OCI-LY7 (cell line): ENCODE measurements around the gene GPR137B. TPM values are rescaled to one million over a fixed set of nuclear protein-coding genes. Genes with fewer than 3 reads are reported as not detected.

Experiments used
- BruUV-seq: library from RNA; stranded (reverse); fragments of 400-500 nt; replicated peaks from 2 replicates; lab custom pipeline; 2021; lab: Mats Ljungman, UMichigan
- CTCF ChIA-PET: fragments of 300-600 bp; sonication (Branson Sonifier 250); formaldehyde crosslinking; loops from one replicate; lab custom pipeline; 2022; ENCODE audit warnings: antibody characterized with exemption; ENCODE audit not compliant: unreplicated experiment; lab: Charles Lee
- POLR2A ChIA-PET: fragments of 300-600 bp; sonication (Branson Sonifier 250); formaldehyde crosslinking; loops from one replicate; lab custom pipeline; 2022; ENCODE audit warnings: antibody characterized with exemption; lab: Charles Lee
- DNase-seq: peaks from one replicate; pipeline ENCODE4 v3.0.0-alpha.2; 2015; ENCODE audit warnings: low spot score
- H2AFZ ChIP-seq: fragments of 200-600 bp; sonication (generic), shearing (Covaris generic); 2 replicates; pipeline ENCODE4 v1.6.1; 2014; ENCODE audit warnings: mild to moderate bottlenecking, antibody characterized with exemption, low read length, moderate library complexity
- H3K27ac ChIP-seq: fragments of 200-600 bp; sonication (generic); 2 replicates; pipeline ENCODE4 v1.5.1; 2014; ENCODE audit warnings: mixed run types, low read depth, mild to moderate bottlenecking, moderate library complexity, low read length, inconsistent platforms; ENCODE audit not compliant: poor library complexity, severe bottlenecking
- H3K36me3 ChIP-seq: fragments of 200-600 bp; sonication (generic); 2 replicates; pipeline ENCODE4 v1.6.1; 2014; ENCODE audit warnings: mild to moderate bottlenecking, antibody characterized with exemption, low read length, moderate library complexity, mixed read lengths; ENCODE audit not compliant: insufficient read depth
- H3K4me1 ChIP-seq: fragments of 200-600 bp; sonication (generic); 2 replicates; pipeline ENCODE4 v1.5.1; 2014; ENCODE audit warnings: mild to moderate bottlenecking, low read length; ENCODE audit not compliant: insufficient read depth, poor library complexity, severe bottlenecking
- H3K4me2 ChIP-seq: fragments of 200-600 bp; sonication (generic); 2 replicates; pipeline ENCODE4 v1.6.1; 2014; ENCODE audit warnings: mild to moderate bottlenecking, low read length
- H3K4me3 ChIP-seq: fragments of 200-600 bp; sonication (generic); 2 replicates; pipeline ENCODE4 v1.5.1; 2014; ENCODE audit warnings: mild to moderate bottlenecking, low read depth, low read length; ENCODE audit not compliant: poor library complexity, severe bottlenecking
- H3K79me2 ChIP-seq: fragments of 200-600 bp; sonication (generic); 2 replicates; pipeline ENCODE4 v1.6.1; 2016; ENCODE audit warnings: low read depth, mild to moderate bottlenecking, low read length, moderate library complexity, mixed read lengths; ENCODE audit not compliant: insufficient read depth
- H3K9me2 ChIP-seq: fragments of 200-600 bp; sonication (generic); 2 replicates; pipeline ENCODE4 v1.6.1; 2016; ENCODE audit warnings: mild to moderate bottlenecking, low read length, mixed read lengths; ENCODE audit not compliant: insufficient read depth
- H3K9me3 ChIP-seq: fragments of 200-600 bp; sonication (generic); 2 replicates; pipeline ENCODE4 v1.6.1; 2014; ENCODE audit warnings: mild to moderate bottlenecking, mixed run types, low read length, mixed read lengths
- H4K20me1 ChIP-seq: fragments of 200-600 bp; sonication (generic); 2 replicates; pipeline ENCODE4 v1.6.1; 2014; ENCODE audit warnings: mild to moderate bottlenecking, antibody characterized with exemption, low read length, moderate library complexity, mixed read lengths; ENCODE audit not compliant: insufficient read depth
- EZH2phosphoT487 ChIP-seq: fragments of 200-600 bp; sonication (generic); IDR thresholded peaks from 2 replicates; pipeline ENCODE4 v1.6.1; 2018; ENCODE audit warnings: low read depth, borderline replicate concordance, mild to moderate bottlenecking, mixed run types, antibody characterized with exemption, low read length, moderate library complexity, mixed read lengths
- intact Hi-C: fragments of 100-400 bp; cut with micrococcal nuclease; formaldehyde crosslinking; loops from one replicate; pipeline ENCODE4 v1.10.0; 2022; ENCODE audit not compliant: unreplicated experiment
- total RNA-seq, 2 experiments: library from RNA; depleted of rRNA in 1 of 2; stranded (reverse); fragments of >200 nt in 1 of 2; shearing (Covaris generic) in 1 of 2; gene quantifications; 2 replicates each; pipeline ENCODE4 v1.2.3, GENCODE V29; 2014 to 2022
- TF ChIP-seq, protein P1 (sequence below): fragments of 200-600 bp; sonication (generic); conservative IDR thresholded peaks from 2 replicates; pipeline ENCODE4 v1.5.1; 2014; ENCODE audit warnings: mild to moderate bottlenecking, antibody characterized with exemption, low read length, moderate library complexity, mixed read lengths

GPR137B gene
- total RNA-seq, 2 experiments from 2014 or later: 2.8 to 3.1 TPM

DNA sequence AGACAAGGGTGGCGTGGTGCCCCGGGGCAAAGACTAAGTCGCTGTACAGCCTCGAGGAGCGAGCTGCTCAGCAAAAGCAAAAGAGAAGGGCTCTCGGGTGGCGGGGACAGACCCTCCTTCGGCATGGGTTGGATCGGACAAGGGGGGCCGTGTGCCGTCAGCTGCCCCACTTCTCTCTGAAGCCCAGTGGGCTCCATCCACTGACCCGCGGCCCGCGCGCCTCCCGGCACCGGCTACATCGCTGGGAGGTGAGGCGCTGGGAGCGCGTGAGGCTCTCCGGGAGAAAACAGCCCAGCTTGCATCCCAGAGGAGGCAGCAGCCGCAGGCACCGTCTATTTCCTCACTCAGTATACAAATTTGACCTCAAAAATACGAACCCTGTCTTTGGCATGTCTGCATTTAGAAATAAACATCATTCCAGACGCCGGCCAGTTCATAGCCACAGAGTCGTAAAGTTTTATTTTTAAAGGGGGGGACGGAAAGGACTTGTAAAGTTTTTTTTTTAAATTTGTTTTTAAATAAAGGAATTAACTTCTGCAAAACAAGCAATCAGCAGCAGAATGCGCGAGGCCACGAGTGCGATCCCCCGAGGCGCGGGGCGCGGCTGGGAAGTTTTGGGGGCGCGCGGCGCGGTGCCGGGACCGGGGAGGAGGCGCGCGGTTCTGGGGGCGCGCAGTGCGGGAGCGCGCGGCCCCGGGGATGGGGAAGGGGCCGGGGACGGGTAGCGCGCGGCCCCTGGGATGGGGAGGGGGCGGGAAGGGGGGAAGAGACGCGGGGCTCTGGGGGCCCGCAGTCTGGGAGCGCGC lies 689 bp upstream of the GPR137B start:
- no peaks in the 10 kb centered on the region for H4K20me1 ChIP-seq
- no peaks in the 10 kb centered on the region for H3K9me2 ChIP-seq
- ChIA-PET POLR2A (interaction anchor here (0.5 kb wide), 1 partner anchor 29 kb away, joined by 3 read pairs; no protein-coding TSS in a partner anchor), CTCF (no interaction called here)
- peak overlapping the region; percentile 17; the same call in 1 of the 2 replicates for H2AFZ ChIP-seq
- intact Hi-C loops: loop anchor here (10.0 kb wide), 1 partner anchor 1667 kb away; the partner anchor contains the start of gene TARBP1
- H3K4me3 ChIP-seq: peak overlapping the region; percentile 62
- TF ChIP-seq, protein P1, sequence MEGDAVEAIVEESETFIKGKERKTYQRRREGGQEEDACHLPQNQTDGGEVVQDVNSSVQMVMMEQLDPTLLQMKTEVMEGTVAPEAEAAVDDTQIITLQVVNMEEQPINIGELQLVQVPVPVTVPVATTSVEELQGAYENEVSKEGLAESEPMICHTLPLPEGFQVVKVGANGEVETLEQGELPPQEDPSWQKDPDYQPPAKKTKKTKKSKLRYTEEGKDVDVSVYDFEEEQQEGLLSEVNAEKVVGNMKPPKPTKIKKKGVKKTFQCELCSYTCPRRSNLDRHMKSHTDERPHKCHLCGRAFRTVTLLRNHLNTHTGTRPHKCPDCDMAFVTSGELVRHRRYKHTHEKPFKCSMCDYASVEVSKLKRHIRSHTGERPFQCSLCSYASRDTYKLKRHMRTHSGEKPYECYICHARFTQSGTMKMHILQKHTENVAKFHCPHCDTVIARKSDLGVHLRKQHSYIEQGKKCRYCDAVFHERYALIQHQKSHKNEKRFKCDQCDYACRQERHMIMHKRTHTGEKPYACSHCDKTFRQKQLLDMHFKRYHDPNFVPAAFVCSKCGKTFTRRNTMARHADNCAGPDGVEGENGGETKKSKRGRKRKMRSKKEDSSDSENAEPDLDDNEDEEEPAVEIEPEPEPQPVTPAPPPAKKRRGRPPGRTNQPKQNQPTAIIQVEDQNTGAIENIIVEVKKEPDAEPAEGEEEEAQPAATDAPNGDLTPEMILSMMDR: no peak
- TF ChIP-seq EZH2phosphoT487: 0 out of 2 replicates have a peak, but pooled peaks have one; percentile 21
- H3K79me2 ChIP-seq: no peaks in the 10 kb centered on the region
- BruUV-seq: no TSS peak
- DNase-seq: peak; percentile 40
- H3K36me3 ChIP-seq: peaks cover 3% of the 10 kb centered on the region; the same call in 1 of the 2 replicates
- no peak overlapping the region for H3K27ac ChIP-seq
- peak overlapping the region; percentile 64 for H3K4me2 ChIP-seq
- no peaks in the 10 kb centered on the region for H3K9me3 ChIP-seq
- H3K4me1 ChIP-seq: peaks cover 10% of the 10 kb centered on the region

DNA sequence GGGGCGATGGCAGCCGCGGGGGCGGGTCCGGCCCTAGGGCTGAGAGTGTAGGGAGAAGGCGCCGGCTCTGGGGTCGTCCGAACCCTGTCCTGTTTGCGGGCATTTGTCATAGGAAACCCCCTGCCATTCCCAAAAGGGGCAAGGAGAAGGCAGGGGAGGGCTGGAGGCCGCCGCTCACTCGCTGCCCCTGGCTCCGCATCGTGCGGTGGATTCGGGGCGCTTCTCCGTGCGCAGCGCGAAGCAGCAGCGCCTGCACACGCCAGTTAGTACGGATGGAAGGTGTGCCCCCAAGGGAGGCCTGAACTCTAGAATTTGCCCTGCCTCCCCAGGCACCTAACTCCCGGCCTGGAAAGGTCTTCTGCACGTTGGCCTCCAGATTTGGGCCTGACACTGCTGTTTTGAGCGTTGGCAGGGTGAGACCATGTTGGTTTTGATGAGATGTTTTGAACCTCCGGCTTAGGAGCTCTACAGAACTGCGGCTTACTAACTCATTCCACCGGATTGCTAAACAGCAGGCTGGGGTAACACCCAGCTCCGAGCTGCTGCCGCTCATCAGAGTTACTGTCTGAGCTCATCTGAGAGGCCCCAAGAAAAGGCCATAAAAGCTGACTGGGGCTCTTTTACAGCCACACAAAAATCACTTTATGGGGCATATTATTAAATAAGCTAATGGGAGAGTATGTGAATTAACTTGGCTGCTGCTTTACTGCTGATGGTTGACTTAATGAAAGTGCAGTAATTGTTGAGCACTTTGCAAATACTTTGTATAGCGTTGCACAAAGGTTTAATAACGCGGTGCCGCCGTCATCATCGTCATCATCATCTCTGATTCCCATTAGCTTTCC lies 987 bp downstream of the GPR137B start:
- peak overlapping the region; percentile 70 for H3K4me3 ChIP-seq
- intact Hi-C loops: loop anchor here (10.0 kb wide), 1 partner anchor 1669 kb away; the partner anchor contains the start of gene TARBP1
- BruUV-seq: no TSS peak
- H3K9me2 ChIP-seq: no peaks in the 10 kb centered on the region
- TF ChIP-seq EZH2phosphoT487: peak; percentile 71; the same call in 1 of the 2 replicates
- TF ChIP-seq, protein P1: no peak
- no peaks in the 10 kb centered on the region for H3K79me2 ChIP-seq
- CTCF ChIA-PET: interaction anchor here (1.0 to 1.5 kb wide), 3 partner anchors 12 to 64 kb away, joined by 4 to 6 read pairs (median 5); no protein-coding TSS in a partner anchor
- peak overlapping the region; percentile 88; the same call in 1 of the 2 replicates for H2AFZ ChIP-seq
- no peaks in the 10 kb centered on the region for H4K20me1 ChIP-seq
- H3K4me2 ChIP-seq: peak overlapping the region; percentile 75
- DNase-seq: no peak
- peaks cover 3% of the 10 kb centered on the region; the same call in 1 of the 2 replicates for H3K36me3 ChIP-seq
- H3K4me1 ChIP-seq: peaks cover 10% of the 10 kb centered on the region
- POLR2A ChIA-PET: interaction anchor here (0.7 to 2.6 kb wide), 4 partner anchors 10 to 1270 kb away, joined by 4 to 12 read pairs (median 4); no protein-coding TSS in a partner anchor
- no peak overlapping the region for H3K27ac ChIP-seq
- H3K9me3 ChIP-seq: no peaks in the 10 kb centered on the region
